Right lobe of liver (tissue), 4 donors: Measurements from ENCODE around the gene TCF23.

Source experiments
- CTCF ChIP-seq, 4 donors: fragments of 200-600 bp in 3 of 4; fragments of 450-650 bp in 1 of 4; IDR thresholded peaks; one replicate each; pipeline versions ENCODE4 v1.5.1 to v1.8.0; 2016 to 2022; ENCODE audit warnings: antibody characterized with exemption in 4 of 4, mild to moderate bottlenecking in 2 of 4
- POLR2A ChIP-seq: fragments of 450-650 bp; IDR thresholded peaks from one replicate; pipeline ENCODE4 v1.6.1; 2017; ENCODE audit warnings: antibody characterized with exemption, mild to moderate bottlenecking
- donor health status: DM: no; HTN: no; CAD: no.
- donor health status: DM: no; HTN: no; CAD: no.
- donor health status: DM: no; HTN: yes; CAD: no.

DNA sequence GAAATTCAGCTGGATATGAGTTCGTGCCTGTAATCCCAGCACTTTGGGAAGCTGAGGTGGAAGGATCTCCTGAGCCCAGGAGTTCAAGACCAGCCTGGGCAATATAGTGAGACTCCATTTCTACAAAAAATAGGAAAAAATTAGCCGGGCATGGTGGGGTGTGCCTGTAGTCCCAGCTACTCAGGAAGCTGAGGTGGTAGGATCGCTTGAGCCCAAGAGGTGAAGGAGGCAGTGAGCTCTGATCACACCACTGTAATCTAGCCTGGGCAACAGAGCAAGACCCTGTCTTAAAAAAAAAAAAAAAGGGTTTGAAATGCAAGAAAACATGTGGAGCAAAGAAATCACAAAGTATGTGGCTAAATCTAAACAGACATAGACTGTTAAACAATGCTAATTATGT, 39.7 kb upstream of the TCF23 start:
- TF ChIP-seq CTCF (IDR thresholded peaks at IDR 0.05) (no peak), POLR2A (no peak)
